ENCODE measurements around the gene ZFYVE9. TPM values are rescaled to one million over a fixed set of nuclear protein-coding genes. Genes with fewer than 3 reads are reported as not detected.

Gene ZFYVE9
- total and polyA plus RNA-seq, 2 experiments from 2014 or later, result 5.4 to 27.3 TPM

DNA sequence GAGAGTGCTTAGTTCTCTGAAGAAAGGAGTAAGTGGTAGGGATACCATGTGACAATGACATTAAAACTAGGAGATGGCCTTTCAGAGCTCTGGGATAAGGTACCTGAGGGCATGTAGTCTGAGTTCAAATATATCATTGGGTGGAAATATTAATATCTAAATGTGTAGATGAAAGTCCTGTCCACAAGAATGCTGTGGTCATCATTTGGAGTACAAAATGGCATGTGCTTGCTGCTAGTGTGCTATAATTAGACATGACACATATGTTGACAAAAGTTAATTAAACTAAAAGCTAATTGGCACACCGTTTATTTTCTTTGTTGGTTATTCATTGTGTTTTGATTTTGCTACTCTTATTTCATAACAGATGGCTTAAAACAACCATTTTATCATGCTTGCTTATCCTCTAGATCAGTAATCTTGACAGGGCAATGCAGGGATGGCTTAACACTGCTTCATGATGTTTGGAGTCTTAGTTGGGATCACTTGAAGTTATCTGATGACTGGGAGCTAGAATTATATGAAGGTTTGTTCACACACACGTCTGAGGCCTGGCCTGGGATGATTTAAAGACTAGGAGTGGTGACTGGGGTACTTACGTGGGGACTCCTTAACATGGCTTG, 193.1 kb downstream of the ZFYVE9 start:
- Mint-ChIP-seq H3K4me1 (peaks cover 3% of the 10 kb centered on the region; the same call in 2 of the 3 replicates), H3K27me3 (ENCODE audit: insufficient read depth, low read depth, poor library complexity) (peaks cover 4% of the 10 kb centered on the region), H3K27ac (no peak overlapping the region), H3K9me3 (no peaks in the 10 kb centered on the region), H3K4me3 (no peak overlapping the region), H3K36me3 (ENCODE audit: low read depth) (peaks cover 8% of the 10 kb centered on the region; the same call in 2 of the 3 replicates)
- Histone ChIP-seq H4K20me1 (replicated peaks; ENCODE audit: insufficient read depth) (no peaks in the 10 kb centered on the region), H3K27me3 (ENCODE audit: insufficient read depth) (no peaks in the 10 kb centered on the region), H3K4me1 (ENCODE audit: insufficient read depth) (no peaks in the 10 kb centered on the region), H3F3A (replicated peaks; ENCODE audit: low read depth) (no peaks in the 10 kb centered on the region), H3K27ac (ENCODE audit: low read depth) (no peak overlapping the region), H3K36me3 (ENCODE audit: insufficient read depth) (0 out of 2 replicates have a peak, but pooled peaks cover 3% of the 10 kb centered on the region), H3K9me2 (ENCODE audit: insufficient read depth) (no peaks in the 10 kb centered on the region), H3K79me2 (replicated peaks; ENCODE audit: insufficient read depth) (no peaks in the 10 kb centered on the region), H2AFZ (no peak overlapping the region), H3K4me2 (no peak overlapping the region), H3K4me3 (no peak overlapping the region)
- no peak for ATAC-seq
- TF ChIP-seq EZH2 (IDR thresholded peaks at IDR 0.05; ENCODE audit: low read depth, unreplicated experiment) (no peak), CREB1 (CRISPR knock-in tag; IDR thresholded peaks at IDR 0.05; ENCODE audit: low read depth) (no peak), ETS1 (IDR thresholded peaks at IDR 0.05) (no peak), NANOG (IDR thresholded peaks at IDR 0.05; ENCODE audit: borderline replicate concordance) (no peak), EZH2phosphoT487 (IDR thresholded peaks at IDR 0.05; ENCODE audit: unreplicated experiment) (no peak), STAT1 (IDR thresholded peaks at IDR 0.05; ENCODE audit: unreplicated experiment) (no peak), REST (IDR thresholded peaks at IDR 0.05; ENCODE audit: unreplicated experiment) (no peak), JUNB (IDR thresholded peaks at IDR 0.05; ENCODE audit: unreplicated experiment) (no peak), ZNF462 (CRISPR knock-in tag; IDR thresholded peaks at IDR 0.05) (no peak)
- no peak for DNase-seq (ENCODE audit: low spot score)

Measured in GM23338 (cell line).